HEK293T (cell line): ENCODE data around the gene DNAJC15.

Source experiments
- CTCF ChIA-PET: fragments of 350-600 bp; formaldehyde crosslinking; extraction: SDS; loops from one replicate; lab custom pipeline; 2021; ENCODE audit warnings: antibody characterized with exemption, inconsistent platforms; lab: Yijun Ruan, JAX
- POLR2A ChIA-PET: fragments of 350-600 bp; formaldehyde crosslinking; extraction: SDS; loops from one replicate; lab custom pipeline; 2020; ENCODE audit warnings: antibody characterized with exemption, inconsistent platforms; lab: Yijun Ruan, JAX
- DNase-seq: peaks from one replicate; pipeline ENCODE4 v3.0.0; 2012; ENCODE audit warnings: mixed read lengths; ENCODE audit errors: extremely low spot score
- ARNT ChIP-seq: fragments of 450-650 bp; IDR thresholded peaks from 2 replicates; pipeline ENCODE4 v1.6.1; 2017; ENCODE audit warnings: mild to moderate bottlenecking
- BHLHE40 ChIP-seq: fragments of 450-650 bp; IDR thresholded peaks from 2 replicates; pipeline ENCODE4 v1.6.1; 2016; ENCODE audit warnings: mild to moderate bottlenecking, moderate library complexity, borderline replicate concordance
- CTBP1 ChIP-seq: fragments of 450-650 bp; IDR thresholded peaks from 2 replicates; pipeline ENCODE4 v1.6.1; 2016; ENCODE audit warnings: borderline replicate concordance
- ELF4 ChIP-seq: fragments of 450-650 bp; IDR thresholded peaks from 2 replicates; pipeline ENCODE4 v1.6.1; 2017; ENCODE audit warnings: antibody characterized with exemption
- FOXA1 ChIP-seq: fragments of 450-650 bp; IDR thresholded peaks from 2 replicates; pipeline ENCODE4 v1.6.1; 2016; ENCODE audit warnings: mild to moderate bottlenecking
- FOXK2 ChIP-seq: fragments of 450-650 bp; IDR thresholded peaks from 2 replicates; pipeline ENCODE4 v1.6.1; 2016; ENCODE audit warnings: mild to moderate bottlenecking
- FOXM1 ChIP-seq: fragments of 450-650 bp; IDR thresholded peaks from 2 replicates; pipeline ENCODE4 v1.6.1; 2017; ENCODE audit warnings: mild to moderate bottlenecking, borderline replicate concordance
- HDGF ChIP-seq: fragments of 450-650 bp; IDR thresholded peaks from 2 replicates; pipeline ENCODE4 v1.6.1; 2017; ENCODE audit warnings: antibody characterized with exemption, borderline replicate concordance
- L3MBTL2 ChIP-seq: fragments of 450-650 bp; conservative IDR thresholded peaks from 2 replicates; pipeline ENCODE4 v1.6.1; 2016; ENCODE audit warnings: mild to moderate bottlenecking
- LEF1 ChIP-seq: fragments of 450-650 bp; IDR thresholded peaks from 2 replicates; pipeline ENCODE4 v1.6.1; 2017; ENCODE audit warnings: mild to moderate bottlenecking, borderline replicate concordance
- NFRKB ChIP-seq: fragments of 450-650 bp; IDR thresholded peaks from 2 replicates; pipeline ENCODE4 v1.6.1; 2016; ENCODE audit warnings: mild to moderate bottlenecking, moderate library complexity
- PKNOX1 ChIP-seq: fragments of 450-650 bp; IDR thresholded peaks from 2 replicates; pipeline ENCODE4 v1.6.1; 2016
- SP1 ChIP-seq: fragments of 450-650 bp; IDR thresholded peaks from 2 replicates; pipeline ENCODE4 v1.6.1; 2017
- SUZ12 ChIP-seq: fragments of 450-650 bp; IDR thresholded peaks from 2 replicates; pipeline ENCODE4 v1.6.1; 2016; ENCODE audit warnings: mild to moderate bottlenecking
- TARDBP ChIP-seq: fragments of 450-650 bp; IDR thresholded peaks from 2 replicates; pipeline ENCODE4 v1.6.1; 2016
- ZNF384 ChIP-seq: fragments of 450-650 bp; IDR thresholded peaks from 2 replicates; pipeline ENCODE4 v1.6.1; 2016

The DNAJC15 gene

GRCh38 chr13:43078399-43078798, 55.0 kb downstream of the DNAJC15 start:
- DNase-seq, result no peak
- ChIA-PET CTCF (no interaction called here), POLR2A (no interaction called here)
- TF ChIP-seq HDGF (no peak), CTBP1 (no peak), TARDBP (no peak), L3MBTL2 (no peak), FOXK2 (no peak), BHLHE40 (no peak), LEF1 (no peak), ELF4 (no peak), SUZ12 (no peak), ARNT (no peak), FOXM1 (no peak), SP1 (no peak), NFRKB (no peak)

DNA sequence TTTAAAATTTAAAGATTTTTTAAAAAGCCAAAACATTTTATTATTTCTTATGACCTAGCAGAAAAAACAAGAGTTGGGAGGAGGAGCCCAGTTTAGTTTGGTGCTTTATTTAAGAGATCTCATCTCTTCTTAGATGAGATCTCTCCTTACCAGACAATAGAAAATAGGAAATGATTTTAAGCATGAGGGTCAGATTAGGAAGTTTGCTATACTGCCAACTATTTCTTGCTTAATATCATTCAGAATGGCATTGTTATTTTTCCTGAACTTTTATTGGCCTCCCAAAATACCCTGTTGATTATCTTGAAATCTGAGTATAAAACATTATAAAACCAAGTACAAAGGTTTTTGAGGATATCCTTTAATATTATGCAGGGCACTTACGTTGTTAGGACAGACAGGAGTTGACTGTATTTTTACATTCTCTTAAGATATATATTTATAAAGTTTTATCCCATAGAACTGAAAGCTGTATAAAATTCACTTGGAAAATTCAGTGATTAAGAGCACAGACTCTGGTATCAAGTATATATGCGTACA, 56.1 kb downstream of the DNAJC15 start:
- TF ChIP-seq ZNF384 (no peak), SP1 (no peak), CTBP1 (no peak), ELF4 (no peak), FOXM1 (no peak), L3MBTL2 (no peak), PKNOX1 (no peak), FOXK2 (no peak), ARNT (no peak)
- no peak for DNase-seq
- CTCF ChIA-PET, result no interaction called here
- POLR2A ChIA-PET, result no interaction called here

DNA sequence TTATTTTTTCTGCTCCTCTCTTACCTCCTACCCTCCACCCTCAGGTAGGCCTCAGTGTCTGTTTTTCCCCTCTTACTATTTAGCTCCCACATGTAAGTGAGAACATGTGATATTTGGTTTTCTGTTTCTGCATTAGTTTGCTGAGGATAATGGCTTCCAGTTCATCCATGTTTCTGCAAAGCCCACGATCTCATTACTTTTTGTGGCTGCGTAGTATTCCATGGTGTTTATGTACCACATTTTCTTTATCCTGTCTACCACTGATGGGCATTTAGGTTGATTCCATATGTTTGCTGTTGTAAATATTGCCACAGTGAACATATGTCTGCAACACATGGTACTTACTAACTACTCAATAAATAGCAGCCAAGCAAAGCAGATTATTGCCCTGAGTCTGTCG, 56.8 kb downstream of the DNAJC15 start:
- TF ChIP-seq TARDBP (no peak), BHLHE40 (no peak), LEF1 (no peak)
- ChIA-PET POLR2A (no interaction called here), CTCF (no interaction called here)
- DNase-seq, result no peak

DNA sequence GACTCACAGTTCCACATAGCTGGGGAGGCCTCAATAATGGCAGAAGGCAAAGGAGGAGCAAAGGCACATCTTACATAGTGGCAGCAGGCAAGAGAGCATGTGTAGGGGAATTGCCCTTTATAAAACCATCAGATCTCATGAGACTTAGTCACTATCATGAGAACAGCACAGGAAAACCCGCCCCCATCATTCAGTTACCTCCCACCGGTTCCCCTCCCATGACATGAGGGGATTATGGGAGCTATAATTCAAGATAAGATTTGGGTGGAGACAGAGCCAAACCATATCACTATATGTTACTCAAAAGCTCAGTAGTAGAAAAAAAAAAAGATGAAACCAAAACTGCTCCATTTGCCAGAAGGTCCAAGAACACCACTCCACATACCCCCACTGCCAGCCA, 58.5 kb downstream of the DNAJC15 start:
- DNase-seq, result no peak
- ChIA-PET CTCF (no interaction called here), POLR2A (no interaction called here)
- no peak for TF ChIP-seq PKNOX1
- TF ChIP-seq FOXA1, result no peak
- no peak for TF ChIP-seq SP1
- TF ChIP-seq LEF1, result no peak
- no peak for TF ChIP-seq ARNT
- TF ChIP-seq BHLHE40, result no peak
- TF ChIP-seq FOXK2, result no peak
- TF ChIP-seq SUZ12, result no peak
- TF ChIP-seq TARDBP, result no peak
- no peak for TF ChIP-seq L3MBTL2

GRCh38 chr13:43083750-43084149, 60.4 kb downstream of the DNAJC15 start:
- POLR2A ChIA-PET, result no interaction called here
- no peak for DNase-seq
- no peak for TF ChIP-seq ELF4
- TF ChIP-seq SP1, result no peak
- CTCF ChIA-PET, result interaction anchor here (1.3 kb wide), 1 partner anchor 9 kb away, joined by 3 read pairs; no protein-coding TSS in a partner anchor

- POLR2A ChIA-PET, result no interaction called here
- TF ChIP-seq L3MBTL2, result no peak
- TF ChIP-seq FOXA1, result no peak
- no peak for TF ChIP-seq PKNOX1
- no peak for TF ChIP-seq TARDBP
- TF ChIP-seq FOXK2, result no peak
- no peak for TF ChIP-seq ELF4
- TF ChIP-seq ZNF384, result no peak
- no peak for TF ChIP-seq SUZ12
- TF ChIP-seq FOXM1, result no peak
- no peak for TF ChIP-seq LEF1
- no peak for TF ChIP-seq SP1
- no peak for TF ChIP-seq HDGF
- TF ChIP-seq NFRKB, result no peak
- no peak for TF ChIP-seq BHLHE40
- no peak for TF ChIP-seq CTBP1
- CTCF ChIA-PET, result interaction anchor here (0.7 to 2.3 kb wide), 4 partner anchors 9 to 30 kb away, joined by 3 to 6 read pairs (median 5); no protein-coding TSS in a partner anchor
- DNase-seq, result no peak
Measured at GRCh38 chr13:43085545-43085944, 62.2 kb downstream of the DNAJC15 start.

DNA sequence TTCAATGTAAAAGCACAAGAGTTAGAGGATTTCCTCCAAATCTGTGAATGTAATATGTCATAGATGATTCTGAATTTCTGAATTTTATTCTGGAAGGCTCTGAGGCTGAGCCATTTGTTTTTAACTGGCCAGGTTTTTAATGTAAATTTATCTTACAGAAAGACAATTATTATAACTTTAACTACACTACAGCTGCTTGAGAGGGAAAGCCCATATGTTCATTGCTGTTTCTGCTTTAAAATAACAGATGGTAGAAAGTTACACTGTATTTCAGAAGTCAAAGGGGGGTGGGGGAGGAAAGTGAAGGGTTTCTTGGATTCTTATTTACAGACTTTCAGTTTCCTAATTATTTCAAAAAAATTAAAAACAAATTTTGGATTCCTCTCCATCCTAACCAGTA, 62.8 kb downstream of the DNAJC15 start:
- POLR2A ChIA-PET, result no interaction called here
- DNase-seq, result no peak
- TF ChIP-seq ARNT (no peak), HDGF (no peak), NFRKB (no peak), TARDBP (no peak), FOXM1 (no peak), PKNOX1 (no peak)
- CTCF ChIA-PET, result interaction anchor here (2.3 kb wide), 1 partner anchor 23 kb away, joined by 6 read pairs; no protein-coding TSS in a partner anchor
